HG03097 (cell line): ENCODE data around the gene PRAMEF1.
"Not testable (repeated sequence)": the region's sequence is repeated elsewhere in the genome, so short reads cannot be mapped to it uniquely, and the experiment has no call there.

Experiments used
- ATAC-seq: cut with Tn5 transposase; IDR thresholded peaks from one replicate; pipeline ENCODE4 v1.9.1; 2021; ENCODE audit not compliant: unreplicated experiment, low FRiP score

PRAMEF1 gene

DNA sequence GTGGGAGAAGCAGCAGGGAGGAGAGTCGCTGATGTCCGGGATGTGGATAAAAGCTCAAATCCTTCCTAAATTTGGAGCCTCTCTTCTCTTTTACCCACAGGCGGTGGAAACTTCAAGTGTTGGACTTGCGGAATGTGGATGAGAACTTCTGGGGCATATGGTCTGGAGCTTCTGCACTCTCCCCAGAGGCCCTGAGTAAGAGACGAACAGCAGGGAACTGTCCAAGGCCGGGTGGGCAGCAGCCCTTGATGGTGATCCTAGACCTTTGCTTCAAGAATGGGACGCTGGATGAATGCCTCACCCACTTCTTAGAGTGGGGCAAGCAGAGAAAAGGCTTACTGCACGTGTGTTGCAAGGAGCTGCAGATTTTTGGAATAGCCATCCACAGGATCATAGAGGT is 15.8 kb upstream of the PRAMEF1 start:
- ATAC-seq = no peak

DNA sequence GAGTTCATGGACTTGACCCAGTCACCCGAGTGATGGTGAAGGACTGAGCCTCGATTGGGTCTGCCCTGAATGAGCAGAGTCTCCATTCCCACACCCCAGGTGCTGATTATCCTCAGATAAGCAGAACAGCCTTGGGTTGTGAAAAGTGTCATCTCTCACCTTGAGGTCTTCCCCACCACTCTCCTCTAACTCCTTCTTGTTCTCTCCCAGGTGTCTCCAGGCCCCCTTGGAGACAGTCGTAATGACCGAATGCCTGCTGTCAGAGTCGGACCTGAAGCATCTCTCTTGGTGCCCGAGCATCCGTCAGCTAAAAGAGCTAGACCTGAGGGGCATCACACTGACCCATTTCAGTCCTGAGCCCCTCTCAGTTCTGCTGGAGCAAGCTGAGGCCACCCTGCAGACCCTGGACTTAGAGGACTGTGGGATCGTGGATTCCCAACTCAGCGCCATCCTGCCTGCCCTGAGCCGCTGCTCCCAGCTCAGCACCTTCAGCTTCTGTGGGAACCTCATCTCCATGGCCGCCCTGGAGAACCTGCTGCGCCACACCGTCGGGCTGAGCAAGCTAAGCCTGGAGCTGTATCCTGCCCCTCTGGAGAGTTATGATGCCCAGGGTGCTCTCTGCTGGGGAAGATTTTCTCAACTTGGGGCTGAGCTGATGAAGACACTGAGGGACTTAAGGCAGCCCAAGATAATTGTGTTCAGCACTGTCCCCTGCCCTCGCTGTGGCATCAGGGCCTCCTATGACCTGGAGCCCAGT is 14.2 kb upstream of the PRAMEF1 start:
- no peak for ATAC-seq

DNA sequence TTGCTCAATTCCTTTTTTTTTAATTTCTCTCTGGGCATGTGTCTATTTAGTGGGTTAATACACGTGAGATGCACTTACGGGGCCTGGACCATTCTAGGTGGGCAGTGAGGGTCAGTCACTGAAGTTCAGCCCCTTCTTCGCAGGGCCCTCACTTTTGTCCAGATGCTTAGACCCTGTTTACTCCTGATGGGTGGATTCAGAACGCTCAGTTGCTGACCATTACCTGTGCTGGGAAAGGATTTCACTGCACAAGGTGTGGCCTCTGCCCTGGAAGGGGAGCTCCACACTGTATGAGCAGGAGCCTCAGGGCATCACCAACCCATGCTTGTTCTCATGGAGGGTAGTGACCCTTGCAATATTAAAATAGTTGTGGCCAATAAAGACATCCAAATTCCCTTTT is 13.1 kb upstream of the PRAMEF1 start:
- no peak for ATAC-seq

DNA sequence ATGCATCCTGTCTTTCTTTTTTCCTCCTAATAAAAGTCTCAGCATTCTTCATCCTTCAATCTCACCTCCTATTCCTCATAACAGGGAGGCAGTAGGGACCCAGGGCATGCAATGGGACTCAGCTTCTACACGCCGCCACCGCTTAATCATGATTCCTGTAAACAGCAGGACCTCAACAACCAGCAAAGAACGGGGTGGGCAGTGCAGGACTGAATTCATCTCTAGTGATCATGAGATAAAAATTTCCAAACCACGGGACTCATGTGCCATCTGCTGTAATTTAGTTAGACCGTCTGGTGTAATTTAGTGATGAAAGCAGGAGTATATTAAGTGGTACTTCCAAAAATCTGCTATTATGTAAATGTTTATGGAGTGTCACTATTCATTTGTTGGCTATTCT is 12.3 kb upstream of the PRAMEF1 start:
- no peak for ATAC-seq

DNA sequence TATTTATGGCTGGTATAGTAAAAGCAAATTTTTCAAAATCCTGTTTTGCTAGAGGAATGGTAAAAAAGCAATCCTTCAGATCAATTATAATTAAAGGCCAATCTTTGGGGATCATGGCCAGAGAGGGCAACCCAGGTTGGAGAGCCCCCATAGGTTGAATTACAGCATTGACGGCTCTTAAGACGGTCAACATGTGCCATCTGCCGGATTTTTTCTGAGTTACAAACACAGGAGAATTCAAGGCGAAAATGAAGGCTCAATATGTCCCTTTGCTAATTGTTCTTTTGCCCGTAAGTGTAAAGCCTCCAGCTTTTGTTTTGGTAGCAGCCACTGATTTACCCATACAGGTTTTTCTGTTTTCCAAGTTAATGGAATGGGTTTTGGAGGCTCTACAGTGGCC is 9.7 kb upstream of the PRAMEF1 start:
- not testable (repeated sequence) for ATAC-seq

DNA sequence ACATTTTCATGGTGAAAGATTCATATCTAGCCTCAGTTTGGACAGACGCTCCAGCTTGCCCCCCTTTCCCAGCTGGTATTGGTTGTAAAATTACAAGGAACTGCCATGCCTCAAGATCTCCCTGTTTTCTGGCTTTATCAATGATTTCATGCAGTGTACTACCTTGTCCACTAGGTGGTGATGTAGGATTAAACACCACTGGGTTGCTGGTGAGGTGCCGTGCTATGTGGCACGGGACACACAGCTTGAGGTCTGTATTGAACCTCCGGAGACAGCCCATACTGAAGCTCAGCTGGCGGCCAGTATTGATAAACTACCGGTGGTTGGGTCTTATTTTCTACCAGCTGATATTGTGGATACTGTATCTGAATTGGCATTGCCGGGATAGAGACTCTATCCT is 7.4 kb upstream of the PRAMEF1 start:
- ATAC-seq = not testable (repeated sequence)

DNA sequence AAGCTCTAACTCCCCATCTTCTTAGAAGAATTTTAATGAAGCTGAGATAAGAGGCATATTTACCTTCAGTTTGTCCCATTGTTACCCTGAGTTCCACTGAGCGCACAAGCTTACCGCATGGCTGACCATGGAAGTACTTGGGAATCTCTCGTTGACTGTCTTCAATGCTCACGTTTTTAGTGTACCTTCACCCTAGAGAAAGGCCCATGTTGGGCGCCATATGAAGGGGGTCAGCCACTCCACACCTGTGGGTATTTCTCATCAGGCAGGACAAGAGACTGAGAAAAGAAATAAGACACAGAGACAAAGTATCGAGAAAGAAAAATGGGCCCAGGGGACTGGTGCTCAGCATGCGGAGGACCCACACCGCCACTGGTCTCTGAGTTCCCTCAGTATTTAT is 6.5 kb upstream of the PRAMEF1 start:
- ATAC-seq = not testable (repeated sequence)

DNA sequence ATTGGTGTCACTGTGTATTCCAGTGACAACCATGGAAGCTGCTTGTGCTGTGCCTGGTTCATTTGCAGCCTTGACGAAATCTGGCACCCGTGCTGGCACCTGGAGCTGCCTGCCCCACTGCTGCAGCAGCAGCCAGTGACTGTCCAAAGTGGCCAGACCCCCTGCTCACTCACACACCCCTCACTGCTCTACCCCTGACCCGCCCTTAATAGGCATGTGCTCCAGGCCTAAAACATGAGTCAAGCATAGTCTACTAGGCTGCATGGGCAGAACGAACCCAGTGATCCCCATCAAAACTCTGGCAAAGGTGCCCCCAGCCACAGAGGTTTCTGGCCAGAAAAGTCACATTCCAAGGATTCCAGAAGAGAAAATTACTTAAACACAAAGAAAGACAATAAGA is 7.7 kb downstream of the PRAMEF1 start:
- no peak for ATAC-seq

DNA sequence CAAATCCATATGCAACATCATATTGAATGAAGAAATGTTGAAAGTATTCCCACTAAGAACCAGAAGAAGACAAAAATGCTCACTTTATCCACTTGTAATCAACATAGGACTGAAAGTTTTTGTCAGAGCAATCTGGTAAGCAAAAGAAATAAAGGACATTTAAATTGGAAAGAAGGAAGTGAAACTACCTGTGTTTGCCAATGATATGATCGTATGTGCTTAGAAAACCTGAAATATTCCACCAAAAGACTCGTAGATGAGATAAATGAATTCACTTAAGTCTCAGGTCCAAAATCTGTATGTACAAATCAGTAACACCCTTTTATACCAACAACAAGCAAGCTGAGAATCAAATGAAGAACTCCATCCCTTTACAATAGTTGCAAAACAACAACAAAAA is 8.5 kb downstream of the PRAMEF1 start:
- no peak for ATAC-seq

DNA sequence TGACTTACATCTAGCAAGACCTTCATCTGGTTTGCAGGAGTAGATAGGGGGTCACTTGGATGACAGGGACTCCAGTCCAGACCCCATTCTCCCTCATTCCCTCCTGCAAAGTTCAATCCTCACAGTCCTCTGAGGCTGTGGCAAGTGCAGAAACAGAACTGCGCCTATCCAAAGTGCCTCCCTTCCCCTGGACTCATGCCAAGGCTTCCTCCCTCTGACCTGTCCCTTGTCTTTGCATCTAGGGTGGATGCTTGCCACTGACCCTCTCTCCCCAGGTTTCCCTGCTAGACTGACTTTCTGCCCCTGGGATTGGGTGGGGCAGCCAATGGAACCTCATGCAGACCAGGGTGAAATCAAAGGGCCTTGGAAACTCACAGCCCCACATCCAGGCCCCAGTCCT is 18.7 kb downstream of the PRAMEF1 start:
- ATAC-seq = no peak

DNA sequence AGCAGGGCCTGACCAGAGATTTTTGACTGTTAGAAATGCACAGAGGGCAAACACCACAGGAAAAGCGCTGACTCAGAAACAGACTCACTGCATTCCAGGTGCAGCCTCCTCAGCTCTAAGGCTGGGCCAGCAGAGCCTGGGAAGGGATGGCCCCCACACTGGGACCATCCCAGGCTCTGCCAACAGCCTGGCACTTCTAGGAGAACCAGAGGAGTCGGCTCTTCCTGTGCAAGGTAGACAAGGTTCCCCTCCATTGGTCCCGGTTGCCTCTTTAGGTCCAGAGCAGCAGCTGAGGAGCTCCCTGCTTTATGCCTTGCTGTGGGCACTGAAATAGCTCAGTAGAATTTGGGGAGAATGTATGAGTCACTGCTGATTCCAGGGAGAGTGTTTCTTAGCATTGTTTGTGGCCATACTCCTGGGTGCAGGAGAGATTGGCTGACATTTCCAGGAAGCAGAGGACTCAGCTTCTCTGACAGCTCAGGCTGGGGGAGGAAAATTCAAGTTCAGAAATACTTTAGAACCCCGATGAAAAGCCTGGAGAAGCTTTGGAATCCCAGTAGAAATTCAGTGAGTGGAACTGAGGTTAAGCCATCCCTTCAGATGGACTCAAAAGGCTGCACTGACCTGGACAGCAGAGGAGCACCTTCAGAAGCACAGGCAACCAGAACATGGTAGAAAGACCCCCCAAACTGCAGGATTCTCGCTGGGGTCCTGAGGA is 19.7 kb downstream of the PRAMEF1 start:
- no peak for ATAC-seq

DNA sequence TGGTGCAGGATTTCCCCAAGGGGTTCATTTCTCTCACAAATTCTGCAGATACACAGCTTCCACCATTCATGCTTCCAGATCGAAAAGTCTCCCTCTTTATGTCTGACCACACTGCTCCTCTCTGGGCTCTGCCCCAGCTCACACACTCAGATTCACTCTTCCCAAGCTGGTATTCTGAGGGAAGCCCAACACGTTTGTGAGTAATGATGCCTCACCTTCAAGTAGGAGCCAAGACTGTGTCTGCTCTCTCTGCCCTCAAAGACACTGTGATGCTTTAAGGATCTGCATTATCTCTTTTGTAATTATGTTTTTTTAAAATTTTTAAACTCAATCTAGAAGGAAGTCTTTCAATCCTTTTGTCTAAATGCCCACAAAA is 20.2 kb downstream of the PRAMEF1 start:
- no peak for ATAC-seq

DNA sequence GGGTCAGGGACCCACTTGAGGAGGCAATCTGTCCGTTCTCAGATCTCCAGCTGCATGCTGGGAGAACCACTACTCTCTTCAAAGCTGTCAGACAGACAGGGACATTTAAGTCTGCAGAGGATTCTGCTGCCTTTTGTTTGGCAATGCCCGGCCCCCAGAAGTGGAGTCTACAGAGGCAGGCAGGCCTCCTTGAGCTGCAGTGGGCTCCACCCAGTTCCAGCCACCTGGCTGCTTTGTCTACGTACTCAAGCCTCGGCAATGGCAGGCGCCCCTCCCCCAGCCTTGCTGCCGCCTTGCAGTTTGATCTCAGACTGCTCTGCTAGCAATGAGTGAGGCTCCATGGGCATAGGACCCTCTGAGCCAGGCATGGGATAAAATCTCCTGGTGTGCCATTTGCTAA is 27.9 kb downstream of the PRAMEF1 start:
- ATAC-seq = not testable (repeated sequence)

DNA sequence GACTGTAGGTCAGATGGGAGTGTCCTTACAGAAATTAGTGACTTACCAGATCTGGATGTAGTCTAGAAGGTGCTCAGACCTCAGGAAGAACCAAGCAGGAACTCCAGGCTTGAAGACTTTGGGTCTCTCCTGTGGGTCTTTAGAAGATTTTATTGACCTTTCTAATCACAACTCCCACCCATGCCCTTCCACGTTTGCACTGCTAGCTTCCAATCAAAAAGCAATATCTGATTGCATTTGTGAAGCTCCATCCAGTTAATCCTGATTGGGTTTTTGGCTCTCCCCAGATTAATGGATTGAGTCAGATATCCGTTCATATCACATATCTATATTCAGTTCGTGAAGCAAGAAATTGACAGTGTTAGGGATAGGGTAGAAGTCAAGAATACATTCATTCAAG is 40.1 kb downstream of the PRAMEF1 start, which contains the start of gene PRAMEF11:
TSS of gene PRAMEF11 (minus strand) at position 101 of the 400 bp plus-strand sequence. CDS start 2,621 bp downstream, outside the sequence.
- not testable (repeated sequence) for ATAC-seq

DNA sequence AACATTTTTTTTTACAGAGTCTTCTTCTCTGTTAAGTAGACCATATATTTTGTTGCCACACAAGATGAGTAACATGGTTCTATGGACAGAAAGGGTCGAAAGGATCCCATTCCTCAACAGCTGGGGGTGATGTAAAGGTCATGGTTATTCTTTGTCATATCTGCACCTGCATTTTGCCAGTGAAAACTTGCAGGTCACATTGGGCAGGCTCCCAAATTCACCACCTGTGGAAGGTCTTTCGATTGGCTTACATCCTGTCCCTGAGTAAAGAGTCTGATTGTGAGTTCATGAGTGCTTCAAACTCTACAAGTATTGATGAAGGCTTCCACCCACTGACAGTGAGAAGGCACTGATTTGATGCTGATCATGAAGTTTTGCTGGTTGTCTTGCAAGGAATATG is 42.1 kb downstream of the PRAMEF1 start:
- not testable (repeated sequence) for ATAC-seq
